OCI-LY1 (cell line): ENCODE measurements around the gene METRN.

Experiments
- CTCF ChIP-seq: fragments of 200-600 bp; sonication (generic), shearing (Covaris generic); IDR thresholded peaks from 2 replicates; pipeline ENCODE4 v1.5.1; 2017; ENCODE audit warnings: mild to moderate bottlenecking, antibody characterized with exemption, low read length, moderate library complexity, mixed read lengths
- EZH2 ChIP-seq: fragments of 200-600 bp; sonication (generic), shearing (Covaris generic); IDR thresholded peaks from 2 replicates; pipeline ENCODE4 v1.8.0; 2017; ENCODE audit warnings: borderline replicate concordance, mixed run types, mild to moderate bottlenecking, antibody characterized with exemption, low read length, moderate library complexity, mixed read lengths

- no peak for TF ChIP-seq EZH2
- TF ChIP-seq CTCF, result no peak
Measured at GRCh38 chr16:706189-707061, 8.5 kb upstream of the METRN start.
